Amniotic epithelial cell (primary cell): Measurements from ENCODE around the gene CD8B2.
"Not testable (repeated sequence)": the region's sequence is repeated elsewhere in the genome, so short reads cannot be mapped to it uniquely, and the experiment has no call there.

Experiments used
- DNase-seq: peaks from one replicate; pipeline ENCODE4 v3.0.0-alpha.2; 2010; ENCODE audit warnings: low read depth

Gene CD8B2

GRCh38 chr2:106486551-106487385 lies at the start of gene CD8B2:
Gene CD8B2 (plus strand): TSS chr2:106487364. CDS start chr2:106487427, 63 bp downstream.
- not testable (repeated sequence) for DNase-seq

GRCh38 chr2:106461882-106462281 lies 25.3 kb upstream of the CD8B2 start:
- not testable (repeated sequence) for DNase-seq

GRCh38 chr2:106467516-106467915 lies 19.6 kb upstream of the CD8B2 start:
- DNase-seq = not testable (repeated sequence)

GRCh38 chr2:106468107-106468506 lies 19.1 kb upstream of the CD8B2 start, which contains the start of gene RGPD3:
Gene RGPD3 (minus strand): TSS chr2:106468413. CDS start chr2:106468288, 125 bp downstream.
- DNase-seq = not testable (repeated sequence)

GRCh38 chr2:106470658-106471057 lies 16.5 kb upstream of the CD8B2 start:
- DNase-seq = not testable (repeated sequence)

GRCh38 chr2:106477647-106478046 lies 9.5 kb upstream of the CD8B2 start:
- not testable (repeated sequence) for DNase-seq

- not testable (repeated sequence) for DNase-seq
Measured at GRCh38 chr2:106479563-106479962, 7.6 kb upstream of the CD8B2 start.

GRCh38 chr2:106487386-106488191 lies 425 bp downstream of the CD8B2 start:
- DNase-seq = not testable (repeated sequence)

GRCh38 chr2:106489701-106490100 lies 2.5 kb downstream of the CD8B2 start:
- DNase-seq = not testable (repeated sequence)

- not testable (repeated sequence) for DNase-seq
Measured at GRCh38 chr2:106492399-106492798, 5.2 kb downstream of the CD8B2 start.

GRCh38 chr2:106492913-106493312 lies 5.7 kb downstream of the CD8B2 start:
- not testable (repeated sequence) for DNase-seq

GRCh38 chr2:106498549-106498948 lies 11.4 kb downstream of the CD8B2 start:
- DNase-seq = not testable (repeated sequence)

GRCh38 chr2:106500350-106500749 lies 13.2 kb downstream of the CD8B2 start:
- DNase-seq = not testable (repeated sequence)

GRCh38 chr2:106502351-106502750 lies 15.2 kb downstream of the CD8B2 start:
- DNase-seq = not testable (repeated sequence)

- not testable (repeated sequence) for DNase-seq
Measured at GRCh38 chr2:106504192-106504591, 17.0 kb downstream of the CD8B2 start.

- DNase-seq = not testable (repeated sequence)
Measured at GRCh38 chr2:106504787-106505186, 17.6 kb downstream of the CD8B2 start.

GRCh38 chr2:106506002-106506687 lies 19.0 kb downstream of the CD8B2 start:
- DNase-seq = not testable (repeated sequence)

- DNase-seq = not testable (repeated sequence)
Measured at GRCh38 chr2:106508660-106509373, 21.7 kb downstream of the CD8B2 start.

- DNase-seq = not testable (repeated sequence)
Measured at GRCh38 chr2:106509374-106509770, 22.2 kb downstream of the CD8B2 start.

- DNase-seq = not testable (repeated sequence)
Measured at GRCh38 chr2:106510791-106511190, 23.6 kb downstream of the CD8B2 start.

- peak; percentile 59 for DNase-seq
Measured at GRCh38 chr2:106511476-106511901, 24.3 kb downstream of the CD8B2 start.
